ENCODE results near the gene ANKRD61.

DNA sequence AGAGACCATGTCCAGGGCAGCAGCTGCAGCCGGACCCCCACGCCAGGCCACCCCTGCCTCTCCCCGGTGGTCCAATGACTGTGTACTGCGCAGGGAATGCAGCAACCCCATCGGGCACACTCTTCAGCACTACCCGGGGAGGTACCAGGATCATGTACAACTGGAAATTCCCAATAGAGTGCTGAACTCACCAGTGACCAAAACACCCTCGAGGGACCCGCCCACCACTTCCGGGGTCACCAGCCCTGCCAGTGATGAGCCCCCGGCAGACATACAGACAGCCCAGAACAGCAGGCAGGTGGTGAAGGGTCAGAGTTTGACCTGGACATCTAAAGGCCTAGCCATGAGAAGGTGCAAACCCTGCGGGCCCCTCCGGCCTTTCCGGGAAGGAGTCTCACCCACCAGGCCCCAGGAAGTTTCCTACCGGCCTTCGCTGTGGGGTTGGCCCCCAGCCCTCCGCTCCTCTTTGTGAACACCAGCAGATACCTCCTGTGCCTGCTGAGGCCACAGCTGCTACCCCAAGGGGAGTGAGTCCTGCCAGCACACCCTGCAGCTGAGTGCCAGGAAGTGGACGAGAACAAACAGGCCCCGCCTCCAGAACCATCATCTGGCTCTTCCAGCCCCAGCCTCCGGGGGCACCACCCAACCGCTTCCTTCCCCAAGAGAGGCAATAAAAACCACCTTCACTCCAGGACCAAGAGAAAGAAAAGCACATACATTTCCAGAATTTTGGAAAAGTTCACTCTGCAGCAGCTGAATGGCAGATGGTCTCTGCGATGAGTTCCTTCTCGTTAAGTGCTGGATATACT is 5.0 kb upstream of the ANKRD61 start:
- TF ChIP-seq ZC3H10 (CRISPR knock-in tag; IDR thresholded peaks at IDR 0.05) (no peak), ARNTL (CRISPR knock-in tag; IDR thresholded peaks at IDR 0.05; ENCODE audit: borderline replicate concordance, low read depth) (no peak)

Measured in SK-N-SH treated with all-trans-retinoic acid at 6 μM for 48 hours (cell line).